Adrenal gland (tissue), 12 donors: Measurements from ENCODE around the gene NUDCD2. TPM values are rescaled to one million over a fixed set of nuclear protein-coding genes. Genes with fewer than 3 reads are reported as not detected.

Experiments
- DNase-seq, 7 donors: peaks; one replicate each; pipeline ENCODE4 v3.0.0-alpha.2; 2019 to 2020
- H3K27ac ChIP-seq, 5 donors: fragments of 200-600 bp; sonication (generic) in 4 of 5; 1 replicate in 3 of 5; 2 replicates in 2 of 5; pipeline versions ENCODE4 v1.5.1 to v1.8.0; 2016 to 2020; ENCODE audit warnings: mild to moderate bottlenecking in 1 of 5
- H3K27me3 ChIP-seq: fragments of 200-600 bp; 2 replicates; pipeline ENCODE4 v1.8.0; 2021
- H3K36me3 ChIP-seq, 2 donors: fragments of 200-600 bp; replicated peaks in 1 of 2; 1 replicate in 1 of 2; 2 replicates in 1 of 2; pipeline versions ENCODE4 v1.5.1 to v1.8.0; 2018 to 2022
- H3K4me1 ChIP-seq, 2 donors: fragments of 200-600 bp; replicated peaks in 1 of 2; 1 replicate in 1 of 2; 2 replicates in 1 of 2; pipeline versions ENCODE4 v1.5.1 to v1.8.0; 2018 to 2021
- H3K4me3 ChIP-seq, 4 donors: fragments of 200-600 bp; sonication (generic) in 3 of 4; one replicate each; pipeline ENCODE4 v1.5.1; 2016 to 2018
- H3K9me3 ChIP-seq, 3 donors: fragments of 200-600 bp; sonication (generic) in 1 of 3; replicated peaks in 1 of 3; 1 replicate in 2 of 3; 2 replicates in 1 of 3; pipeline versions ENCODE4 v1.5.1 to v1.8.0; 2016 to 2021
- POLR2A ChIP-seq, 2 donors: fragments of 450-650 bp; IDR thresholded peaks; one replicate each; pipeline ENCODE4 v1.6.1; 2017; ENCODE audit warnings: antibody characterized with exemption in 2 of 2, mild to moderate bottlenecking in 2 of 2, moderate library complexity in 1 of 2
- WGBS, 4 donors: extraction: QIAGEN DNeasy Blood & Tissue Kit in 2 of 4; methylation state at CpG; one replicate each; pipeline versions ENCODE4 v1.1.5 to v1.1.7; 2013 to 2017; 5-methylcytosine and 5-hydroxymethylcytosine counted together
- intact Hi-C, 2 donors: fragments of 100-400 bp; cut with DNase I; formaldehyde crosslinking; loops; one replicate each; pipeline versions ENCODE4 v1.14.1 to v1.15.0; 2022 to 2023
- polyA plus RNA-seq, 3 donors: library from polyadenylated mRNA; stranded (reverse); fragments of 200-250 nt in 2 of 3; fragments of 350-450 nt in 1 of 3; fragmentation: Illumina TruSeq in 1 of 3; extraction: RNeasy Lipid Tissue Mini Kit (QIAGEN cat#74804) in 1 of 3; gene quantifications; one replicate each; pipeline ENCODE4 v1.2.3, GENCODE V29; 2013 to 2014
- total RNA-seq, 9 donors: library from RNA; depleted of rRNA in 4 of 9; stranded (reverse); fragments of >200 nt in 4 of 9; fragments of 120-200 nt in 1 of 9; fragmentation: NEBNext Ultra II Directional in 1 of 9; extraction: Animal tissue kit (Norgen Biotek cat#: 25700) in 1 of 9; gene quantifications; one replicate each; pipeline versions ENCODE4 v1.1.0 to v1.2.4, GENCODE V29; 2013 to 2023
- TF ChIP-seq, protein P1 (sequence below), 6 experiments: fragments of 450-650 bp in 4 of 6; fragments of 200-600 bp in 2 of 6; sonication (generic) in 1 of 6; IDR thresholded peaks; 1 replicate in 5 of 6; 2 replicates in 1 of 6; pipeline versions ENCODE4 v1.5.1 to v1.8.0; 2016 to 2021; ENCODE audit warnings: antibody characterized with exemption in 6 of 6, mild to moderate bottlenecking in 2 of 6, moderate library complexity in 1 of 6
- donor health status: healthy with polysubstance abuse.
- donor health status: Bipolar disorder and iron deficiency.
- donor health status: DM: yes; HTN: yes; CAD: no.
- donor health status: DM: no; HTN: no; CAD: no.
- donor health status: DM: no; HTN: no; CAD: no.
- donor health status: DM: yes; HTN: yes; CAD: no.

NUDCD2 gene
- total and polyA plus RNA-seq, 12 donors: 3.5 to 28.1 (median 8.8) TPM

DNA sequence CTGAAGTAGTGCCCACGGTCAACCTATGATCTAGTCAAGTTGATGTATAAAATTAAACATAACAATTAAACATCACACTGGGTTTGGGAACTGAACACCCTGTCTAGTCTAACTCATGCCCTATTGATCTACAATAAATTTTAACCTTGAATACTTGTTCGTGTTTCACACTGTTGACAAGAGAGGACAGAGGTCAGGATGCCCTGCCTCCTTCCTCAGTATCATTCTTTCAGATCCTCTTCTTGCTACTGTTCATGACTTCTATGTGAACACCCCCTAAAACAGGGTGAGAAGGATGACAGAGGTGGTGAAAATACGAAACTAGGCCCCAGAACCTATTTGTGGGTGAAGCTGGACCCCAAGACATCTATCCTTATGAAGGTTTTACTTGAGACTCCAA lies 37.4 kb upstream of the NUDCD2 start:
- Histone ChIP-seq H3K27me3 (no peaks in the 10 kb centered on the region), H3K36me3 (no peaks in the 10 kb centered on the region), H3K4me3 (no peak overlapping the region), H3K9me3 (no peaks in the 10 kb centered on the region), H3K27ac (no peak overlapping the region), H3K4me1 (peaks cover 0 to 1% of the 10 kb centered on the region in 2 donors)
- 79 to 86% (median 83%) methylated on average over 3 of the region's 3 CpGs for WGBS, 4 donors
- no peak for DNase-seq
- intact Hi-C loops: no loop called here
- TF ChIP-seq, protein P1, sequence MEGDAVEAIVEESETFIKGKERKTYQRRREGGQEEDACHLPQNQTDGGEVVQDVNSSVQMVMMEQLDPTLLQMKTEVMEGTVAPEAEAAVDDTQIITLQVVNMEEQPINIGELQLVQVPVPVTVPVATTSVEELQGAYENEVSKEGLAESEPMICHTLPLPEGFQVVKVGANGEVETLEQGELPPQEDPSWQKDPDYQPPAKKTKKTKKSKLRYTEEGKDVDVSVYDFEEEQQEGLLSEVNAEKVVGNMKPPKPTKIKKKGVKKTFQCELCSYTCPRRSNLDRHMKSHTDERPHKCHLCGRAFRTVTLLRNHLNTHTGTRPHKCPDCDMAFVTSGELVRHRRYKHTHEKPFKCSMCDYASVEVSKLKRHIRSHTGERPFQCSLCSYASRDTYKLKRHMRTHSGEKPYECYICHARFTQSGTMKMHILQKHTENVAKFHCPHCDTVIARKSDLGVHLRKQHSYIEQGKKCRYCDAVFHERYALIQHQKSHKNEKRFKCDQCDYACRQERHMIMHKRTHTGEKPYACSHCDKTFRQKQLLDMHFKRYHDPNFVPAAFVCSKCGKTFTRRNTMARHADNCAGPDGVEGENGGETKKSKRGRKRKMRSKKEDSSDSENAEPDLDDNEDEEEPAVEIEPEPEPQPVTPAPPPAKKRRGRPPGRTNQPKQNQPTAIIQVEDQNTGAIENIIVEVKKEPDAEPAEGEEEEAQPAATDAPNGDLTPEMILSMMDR (IDR thresholded peaks at IDR 0.05): no peak
- no peak for TF ChIP-seq POLR2A (IDR thresholded peaks at IDR 0.05)

DNA sequence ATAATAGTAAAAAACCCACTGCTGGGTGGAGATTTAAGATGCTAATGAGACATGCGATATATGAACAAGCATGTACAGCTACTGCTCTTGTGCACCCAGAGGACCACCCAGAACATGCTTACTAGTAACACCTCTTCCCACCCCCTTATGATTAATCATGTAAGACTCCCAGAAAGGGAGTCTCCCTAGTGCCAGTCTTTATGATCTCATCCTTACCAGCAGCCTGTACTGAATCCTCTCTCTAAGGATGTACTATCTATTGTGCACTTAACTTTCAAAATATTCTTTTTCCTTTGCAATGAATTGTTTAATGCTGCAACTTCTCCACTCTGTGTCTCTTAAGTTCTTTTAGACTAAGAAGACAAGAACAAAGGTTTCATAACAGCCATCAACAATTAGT lies 36.4 kb upstream of the NUDCD2 start:
- H3K4me1 ChIP-seq: no peaks in the 10 kb centered on the region
- WGBS, 4 donors: 92 to 96% (median 95%) methylated on average over 1 of the region's 1 CpG
- no peak overlapping the region for H3K27ac ChIP-seq
- no peak for DNase-seq
- intact Hi-C loops: no loop called here
- H3K36me3 ChIP-seq: no peaks in the 10 kb centered on the region
- H3K27me3 ChIP-seq: no peaks in the 10 kb centered on the region
- TF ChIP-seq, protein P1 (IDR thresholded peaks at IDR 0.05): no peak
- no peak for TF ChIP-seq POLR2A (IDR thresholded peaks at IDR 0.05)
- no peaks in the 10 kb centered on the region for H3K9me3 ChIP-seq
- H3K4me3 ChIP-seq: no peak overlapping the region

DNA sequence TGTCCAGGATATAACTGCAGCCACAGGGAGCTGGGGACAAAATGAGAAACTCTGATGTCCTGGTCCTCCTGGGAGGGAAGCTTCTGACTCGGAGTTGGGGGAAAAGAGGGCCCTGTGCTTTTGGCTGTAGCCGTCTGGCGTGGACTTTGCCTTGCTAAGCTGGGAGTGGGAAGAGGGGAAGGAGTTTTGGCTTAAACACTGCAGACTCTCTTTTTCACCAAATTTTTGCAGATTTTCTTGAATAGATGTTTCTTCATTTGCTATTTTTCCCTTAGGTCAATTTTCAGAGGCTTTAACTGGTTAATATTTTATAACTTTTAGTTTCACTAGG lies 29.8 kb upstream of the NUDCD2 start:
- intact Hi-C loops: loop anchor here in 1 of 2 donors (5.0 kb wide), 1 partner anchor 638 kb away; no protein-coding TSS in a partner anchor
- no peak overlapping the region for H3K4me3 ChIP-seq
- no peak for DNase-seq
- no peaks in the 10 kb centered on the region for H3K9me3 ChIP-seq
- H3K27ac ChIP-seq: no peak overlapping the region
- no peaks in the 10 kb centered on the region for H3K4me1 ChIP-seq
- H3K27me3 ChIP-seq: no peaks in the 10 kb centered on the region
- no peak for TF ChIP-seq POLR2A (IDR thresholded peaks at IDR 0.05)
- TF ChIP-seq, protein P1 (IDR thresholded peaks at IDR 0.05): no peak
- no peaks in the 10 kb centered on the region for H3K36me3 ChIP-seq
- 92 to 100% (median 96%) methylated on average over 3 of the region's 3 CpGs for WGBS, 4 donors

DNA sequence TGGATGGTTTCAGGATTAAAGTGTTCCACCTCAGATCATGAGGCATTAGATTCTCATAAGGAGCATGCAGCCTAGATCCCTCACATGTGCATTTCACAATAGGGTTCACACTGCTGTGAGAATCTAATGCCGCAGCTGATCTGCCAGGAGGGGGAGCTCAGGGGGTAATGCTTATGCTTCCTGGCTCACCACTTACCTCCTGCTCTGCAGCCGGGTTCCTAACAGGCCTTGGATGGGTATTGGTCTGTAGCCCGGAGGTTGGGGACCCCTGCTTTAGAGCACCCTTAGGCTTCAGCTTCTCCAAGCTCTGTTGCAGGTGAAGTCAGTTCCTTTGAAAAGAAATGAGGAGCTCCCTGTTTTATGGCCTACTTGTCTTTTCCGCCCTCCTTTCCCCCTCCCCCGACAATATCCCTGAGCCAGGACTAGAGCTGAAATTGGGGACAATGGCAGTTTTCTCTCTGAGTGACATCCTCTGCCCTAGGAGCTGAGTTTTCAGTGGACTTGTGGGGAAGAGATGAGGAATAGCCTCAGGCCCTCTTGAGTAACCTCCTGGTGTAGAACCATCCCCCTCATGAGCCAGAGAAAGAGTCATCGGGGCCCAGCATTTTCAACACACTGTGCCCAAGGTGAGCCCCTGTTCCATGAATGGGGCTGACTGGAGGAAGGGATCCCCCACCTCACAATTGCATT lies 29.3 kb upstream of the NUDCD2 start:
- intact Hi-C loops: loop anchor here in 1 of 2 donors (5.0 kb wide), 1 partner anchor 638 kb away; no protein-coding TSS in a partner anchor
- WGBS, 4 donors: 75 to 96% (median 87%) methylated on average over 5 to 6 of the region's 6 CpGs
- TF ChIP-seq POLR2A (IDR thresholded peaks at IDR 0.05): no peak
- TF ChIP-seq, protein P1 (IDR thresholded peaks at IDR 0.05): no peak

More for the DNA sequence above, 29.3 kb upstream of the NUDCD2 start:
- H3K4me1 ChIP-seq: no peaks in the 10 kb centered on the region
- H3K4me3 ChIP-seq: no peak overlapping the region
- H3K9me3 ChIP-seq: no peaks in the 10 kb centered on the region
- no peak for DNase-seq
- no peaks in the 10 kb centered on the region for H3K27me3 ChIP-seq
- no peaks in the 10 kb centered on the region for H3K36me3 ChIP-seq
- no peak overlapping the region for H3K27ac ChIP-seq
